ENCODE data around the gene VSX1.

VSX1 gene

GRCh38 chr20:25081730-25082497 is at the start of gene VSX1:
VSX1 (minus strand) TSS chr20:25082141; CDS start chr20:25082096, 45 bp downstream.
- H3K4me3 ChIP-seq (ENCODE audit: low read length) = no peak within 1 kb of the TSS
- TF ChIP-seq ZNF274 (IDR thresholded peaks at IDR 0.05; ENCODE audit: low read depth, low read length) = no peak

- H3K4me3 ChIP-seq (ENCODE audit: low read length) = no peak overlapping the region
- TF ChIP-seq ZNF274 (IDR thresholded peaks at IDR 0.05; ENCODE audit: low read depth, low read length) = no peak
Measured at GRCh38 chr20:25129908-25130307, 48.0 kb upstream of the VSX1 start.

- H3K4me3 ChIP-seq (ENCODE audit: low read length) = no peak overlapping the region
- TF ChIP-seq ZNF274 (IDR thresholded peaks at IDR 0.05; ENCODE audit: low read depth, low read length) = no peak
Measured at GRCh38 chr20:25129428-25129827, 47.5 kb upstream of the VSX1 start.

GRCh38 chr20:25128649-25129048 is 46.7 kb upstream of the VSX1 start:
- TF ChIP-seq ZNF274 (IDR thresholded peaks at IDR 0.05; ENCODE audit: low read depth, low read length) = no peak
- H3K4me3 ChIP-seq (ENCODE audit: low read length) = no peak overlapping the region

- TF ChIP-seq ZNF274 (IDR thresholded peaks at IDR 0.05; ENCODE audit: low read depth, low read length) = no peak
- no peak overlapping the region for H3K4me3 ChIP-seq (ENCODE audit: low read length)
Measured at GRCh38 chr20:25127761-25128537, 46.0 kb upstream of the VSX1 start.

GRCh38 chr20:25126204-25127029 is 44.5 kb upstream of the VSX1 start:
- no peak overlapping the region for H3K4me3 ChIP-seq (ENCODE audit: low read length)
- TF ChIP-seq ZNF274 (IDR thresholded peaks at IDR 0.05; ENCODE audit: low read depth, low read length) = no peak

GRCh38 chr20:25125636-25126035 is 43.7 kb upstream of the VSX1 start:
- H3K4me3 ChIP-seq (ENCODE audit: low read length) = no peak overlapping the region
- TF ChIP-seq ZNF274 (IDR thresholded peaks at IDR 0.05; ENCODE audit: low read depth, low read length) = no peak

- TF ChIP-seq ZNF274 (IDR thresholded peaks at IDR 0.05; ENCODE audit: low read depth, low read length) = no peak
- no peak overlapping the region for H3K4me3 ChIP-seq (ENCODE audit: low read length)
Measured at GRCh38 chr20:25120920-25121319, 39.0 kb upstream of the VSX1 start.

- no peak for TF ChIP-seq ZNF274 (IDR thresholded peaks at IDR 0.05; ENCODE audit: low read depth, low read length)
- no peak overlapping the region for H3K4me3 ChIP-seq (ENCODE audit: low read length)
Measured at GRCh38 chr20:25120457-25120856, 38.5 kb upstream of the VSX1 start.

- TF ChIP-seq ZNF274 (IDR thresholded peaks at IDR 0.05; ENCODE audit: low read depth, low read length) = no peak
- H3K4me3 ChIP-seq (ENCODE audit: low read length) = no peak overlapping the region
Measured at GRCh38 chr20:25118529-25118928, 36.6 kb upstream of the VSX1 start.

- no peak overlapping the region for H3K4me3 ChIP-seq (ENCODE audit: low read length)
- TF ChIP-seq ZNF274 (IDR thresholded peaks at IDR 0.05; ENCODE audit: low read depth, low read length) = no peak
Measured at GRCh38 chr20:25117990-25118389, 36.0 kb upstream of the VSX1 start.

- TF ChIP-seq ZNF274 (IDR thresholded peaks at IDR 0.05; ENCODE audit: low read depth, low read length) = no peak
- no peak overlapping the region for H3K4me3 ChIP-seq (ENCODE audit: low read length)
Measured at GRCh38 chr20:25116739-25117458, 35.0 kb upstream of the VSX1 start.

GRCh38 chr20:25103526-25103925 is 21.6 kb upstream of the VSX1 start:
- no peak for TF ChIP-seq ZNF274 (IDR thresholded peaks at IDR 0.05; ENCODE audit: low read depth, low read length)
- no peak overlapping the region for H3K4me3 ChIP-seq (ENCODE audit: low read length)

GRCh38 chr20:25100914-25101313 is 19.0 kb upstream of the VSX1 start:
- no peak overlapping the region for H3K4me3 ChIP-seq (ENCODE audit: low read length)
- TF ChIP-seq ZNF274 (IDR thresholded peaks at IDR 0.05; ENCODE audit: low read depth, low read length) = no peak
